HCT116 (cell line): Measurements from ENCODE around the gene STIM2. TPM values are rescaled to one million over a fixed set of nuclear protein-coding genes. Genes with fewer than 3 reads are reported as not detected.

Source experiments
- ATAC-seq: fragments of 200-7000 bp; cut with Tn5 transposase; 2 replicates; pipeline ENCODE4 v1.9.1; 2020; ENCODE audit warnings: mild to moderate bottlenecking, moderate library complexity
- BruUV-seq: library from RNA; stranded (reverse); fragments of 400-500 nt; replicated peaks from 2 replicates; lab custom pipeline; 2021; lab: Mats Ljungman, UMichigan
- CTCF ChIA-PET: fragments of 300-600 bp; sonication (Branson Sonifier 250); formaldehyde crosslinking; loops from one replicate; lab custom pipeline; 2021; ENCODE audit warnings: antibody characterized with exemption; lab: Charles Lee
- POLR2A ChIA-PET: fragments of 300-600, 350-600 bp; sonication (Branson Sonifier 250); formaldehyde crosslinking; loops from one replicate; lab custom pipeline; 2021; ENCODE audit warnings: antibody characterized with exemption; lab: Charles Lee
- RAD21 ChIA-PET, 2 experiments: fragments of 300-600 bp; sonication (Branson Sonifier 250); formaldehyde crosslinking; loops; one replicate each; lab custom pipeline; 2023; ENCODE audit warnings: low total read pairs in 2 of 2; ENCODE audit not compliant: uncharacterized antibody in 2 of 2, unreplicated experiment in 2 of 2, low non-redundant PET in 1 of 2; lab: Charles Lee
- DNase-seq: peaks from one replicate; pipeline ENCODE4 v3.0.0-alpha.2; 2010; ENCODE audit warnings: low read depth, low spot score
- H2AFZ ChIP-seq: fragments of 200-600 bp; shearing (Covaris generic), sonication (generic); 2 replicates; pipeline ENCODE4 v1.6.1; 2017; ENCODE audit warnings: low read depth, mixed run types, mixed read lengths, antibody characterized with exemption, low read length; ENCODE audit not compliant: poor library complexity, severe bottlenecking
- H3K27ac ChIP-seq: 2 replicates; pipeline ENCODE4 v1.5.1; 2012; ENCODE audit warnings: low read depth, low read length
- H3K27me3 ChIP-seq: fragments of 200-600 bp; sonication (generic); 2 replicates; pipeline ENCODE4 v1.6.1; 2016; ENCODE audit warnings: mixed run types, low read length, mixed read lengths; ENCODE audit not compliant: insufficient read depth
- H3K36me3 ChIP-seq, 2 experiments: fragments of 200-500 bp in 1 of 2; fragments of 200-600 bp in 1 of 2; sonication (Bioruptor generic) in 1 of 2; sonication (generic) in 1 of 2; 2 replicates each; pipeline versions ENCODE4 v1.5.1 to v1.6.1; 2014 to 2016; ENCODE audit warnings: low read length in 2 of 2, inconsistent platforms in 1 of 2, mixed read lengths in 1 of 2, mixed run types in 1 of 2; ENCODE audit not compliant: insufficient read depth in 2 of 2, control insufficient read depth in 1 of 2
- H3K4me1 ChIP-seq, 2 experiments: fragments of 200-600 bp in 1 of 2; sonication (generic) in 1 of 2; 2 replicates each; pipeline versions ENCODE4 v1.5.1 to v1.6.1; 2012 to 2017; ENCODE audit warnings: low read length in 2 of 2, inconsistent platforms in 1 of 2, mild to moderate bottlenecking in 1 of 2, mixed read lengths in 1 of 2, mixed run types in 1 of 2, moderate library complexity in 1 of 2; ENCODE audit not compliant: insufficient read depth in 2 of 2, control insufficient read depth in 1 of 2
- H3K4me2 ChIP-seq: fragments of 200-600 bp; sonication (generic); 2 replicates; pipeline ENCODE4 v1.6.1; 2017; ENCODE audit warnings: mixed run types, low read length, mixed read lengths
- H3K4me3 ChIP-seq, 2 experiments: fragments of 200-600 bp in 1 of 2; sonication (generic) in 1 of 2; replicated peaks in 1 of 2; 2 replicates each; pipeline ENCODE4 v1.5.1; 2011 to 2016; ENCODE audit warnings: low read length in 2 of 2, control low read depth in 1 of 2, low read depth in 1 of 2, mild to moderate bottlenecking in 1 of 2, mixed read lengths in 1 of 2, mixed run types in 1 of 2
- H3K79me2 ChIP-seq: fragments of 200-600 bp; sonication (generic); 2 replicates; pipeline ENCODE4 v1.6.1; 2017; ENCODE audit warnings: mild to moderate bottlenecking, mixed run types, low read length, moderate library complexity, mixed read lengths; ENCODE audit not compliant: insufficient read depth
- H3K9ac ChIP-seq: fragments of 200-600 bp; sonication (generic); 2 replicates; pipeline ENCODE4 v1.6.1; 2016; ENCODE audit warnings: low read length, mixed read lengths
- H3K9me2 ChIP-seq: fragments of 200-600 bp; sonication (generic), shearing (Covaris generic); 2 replicates; pipeline ENCODE4 v1.6.1; 2017; ENCODE audit warnings: mixed run types, mild to moderate bottlenecking, moderate library complexity; ENCODE audit not compliant: insufficient read depth
- H3K9me3 ChIP-seq, 2 experiments: fragments of 200-500 bp in 1 of 2; fragments of 200-600 bp in 1 of 2; sonication (Bioruptor generic) in 1 of 2; sonication (generic) in 1 of 2; 2 replicates each; pipeline ENCODE4 v1.6.1; 2014 to 2017; ENCODE audit warnings: low read length in 2 of 2, mixed read lengths in 2 of 2, inconsistent platforms in 1 of 2, low read depth in 1 of 2, mild to moderate bottlenecking in 1 of 2, mixed run types in 1 of 2, moderate library complexity in 1 of 2; ENCODE audit not compliant: control insufficient read depth in 1 of 2, insufficient read depth in 1 of 2
- H4K20me1 ChIP-seq: fragments of 200-600 bp; sonication (generic), shearing (Covaris generic); 2 replicates; pipeline ENCODE4 v1.6.1; 2017; ENCODE audit warnings: mixed run types, mild to moderate bottlenecking, moderate library complexity; ENCODE audit not compliant: insufficient read depth
- CBX3 ChIP-seq: IDR thresholded peaks from 2 replicates; pipeline ENCODE4 v1.6.1; 2012; ENCODE audit warnings: low read depth
- EGR1 ChIP-seq: IDR thresholded peaks from 2 replicates; pipeline ENCODE4 v1.6.1; 2012; ENCODE audit warnings: low read depth
- EZH2phosphoT487 ChIP-seq: fragments of 200-600 bp; IDR thresholded peaks from 2 replicates; pipeline ENCODE4 v1.6.1; 2018; ENCODE audit warnings: antibody characterized with exemption, borderline replicate concordance
- FOSL1 ChIP-seq: IDR thresholded peaks from 2 replicates; pipeline ENCODE4 v1.6.1; 2012; ENCODE audit warnings: low read depth
- POLR2A ChIP-seq: IDR thresholded peaks from 2 replicates; pipeline ENCODE4 v1.7.0; 2011; ENCODE audit warnings: borderline replicate concordance; ENCODE audit not compliant: insufficient read depth, insufficient read length; ENCODE audit errors: extremely low read depth
- POLR2AphosphoS5 ChIP-seq: IDR thresholded peaks from 2 replicates; pipeline ENCODE4 v1.6.1; 2011; ENCODE audit warnings: mild to moderate bottlenecking, low read depth, low read length, moderate library complexity
- SIN3A ChIP-seq: IDR thresholded peaks from 2 replicates; pipeline ENCODE4 v1.6.1; 2012; ENCODE audit warnings: low read depth
- SP1 ChIP-seq: IDR thresholded peaks from 2 replicates; pipeline ENCODE4 v1.6.1; 2012; ENCODE audit warnings: low read depth
- SRF ChIP-seq: IDR thresholded peaks from 2 replicates; pipeline ENCODE4 v1.6.1; 2012; ENCODE audit warnings: low read depth
- YY1 ChIP-seq: IDR thresholded peaks from 2 replicates; pipeline ENCODE4 v1.6.1; 2011; ENCODE audit warnings: low read length, low read depth, moderate library complexity, mild to moderate bottlenecking; ENCODE audit not compliant: insufficient replicate concordance; ENCODE audit errors: extremely low read depth
- ZFX ChIP-seq: fragments of 450-650 bp; IDR thresholded peaks from 2 replicates; pipeline ENCODE4 v1.6.1; 2017
- ZNF274 ChIP-seq: fragments of 200-500 bp; sonication (Bioruptor generic); IDR thresholded peaks from 2 replicates; pipeline ENCODE4 v1.6.1; 2014; ENCODE audit warnings: mild to moderate bottlenecking, low read depth, low read length, inconsistent platforms
- intact Hi-C: fragments of 100-400 bp; cut with micrococcal nuclease; formaldehyde crosslinking; loops from 2 replicates; pipeline ENCODE4 v1.10.0; 2022
- total RNA-seq: library from RNA; stranded (reverse); gene quantifications from one replicate; pipeline ENCODE4 v1.2.1, GENCODE V29; 2021; ENCODE audit not compliant: unreplicated experiment
- TF ChIP-seq, protein P1 (sequence below), 3 experiments: fragments of 200-600 bp in 1 of 3; sonication (generic) in 1 of 3; IDR thresholded peaks in 2 of 3; conservative IDR thresholded peaks in 1 of 3; 2 replicates each; pipeline ENCODE4 v1.5.1; 2012 to 2017; ENCODE audit warnings: low read depth in 2 of 3, low read length in 2 of 3, antibody characterized with exemption in 1 of 3, borderline replicate concordance in 1 of 3, control low read depth in 1 of 3, mild to moderate bottlenecking in 1 of 3, mixed read lengths in 1 of 3, mixed run types in 1 of 3, moderate library complexity in 1 of 3; ENCODE audit not compliant: insufficient read depth in 1 of 3

STIM2 gene
- total RNA-seq, 1 experiment from 2014 or later: 65.9 TPM

DNA sequence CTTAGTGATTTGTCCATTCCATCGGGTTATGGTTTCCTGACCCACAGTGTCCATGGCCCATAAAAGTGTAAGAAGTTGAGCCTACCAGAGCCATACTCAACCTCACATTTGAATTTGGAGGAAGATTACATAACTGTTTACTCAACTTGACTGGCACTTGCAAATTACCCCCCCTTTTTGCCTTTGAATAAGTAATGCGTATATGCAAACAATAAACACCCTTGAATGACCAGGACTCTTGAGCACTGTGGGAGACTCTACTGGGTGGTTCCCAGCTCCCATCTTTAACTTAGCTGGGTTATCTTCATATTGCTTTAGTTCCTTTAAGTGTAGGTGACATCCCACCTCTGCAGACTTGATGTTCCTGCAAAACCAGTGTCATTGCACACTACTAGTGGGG, 30.6 kb upstream of the STIM2 start:
- intact Hi-C loops: no loop called here
- no peak overlapping the region for H3K27ac ChIP-seq
- no peaks in the 10 kb centered on the region for H3K9me3 ChIP-seq
- H3K9me2 ChIP-seq: no peaks in the 10 kb centered on the region
- CTCF ChIA-PET: no interaction called here
- H3K79me2 ChIP-seq: no peaks in the 10 kb centered on the region
- ATAC-seq (no peak), DNase-seq (no peak)
- H2AFZ ChIP-seq: no peak overlapping the region
- H3K4me1 ChIP-seq: no peaks in the 10 kb centered on the region
- H3K9ac ChIP-seq: no peak overlapping the region
- no TSS peak for BruUV-seq
- no peak overlapping the region for H3K4me3 ChIP-seq
- H3K36me3 ChIP-seq: no peaks in the 10 kb centered on the region
- no peaks in the 10 kb centered on the region for H4K20me1 ChIP-seq
- RAD21 ChIA-PET: no interaction called here
- no peaks in the 10 kb centered on the region for H3K27me3 ChIP-seq
- TF ChIP-seq YY1 (no peak), SP1 (no peak), CBX3 (no peak), ZNF274 (no peak), SRF (no peak), FOSL1 (no peak), EGR1 (no peak), SIN3A (no peak), ZFX (no peak), EZH2phosphoT487 (no peak), POLR2A (no peak), POLR2AphosphoS5 (no peak)
- TF ChIP-seq, protein P1, sequence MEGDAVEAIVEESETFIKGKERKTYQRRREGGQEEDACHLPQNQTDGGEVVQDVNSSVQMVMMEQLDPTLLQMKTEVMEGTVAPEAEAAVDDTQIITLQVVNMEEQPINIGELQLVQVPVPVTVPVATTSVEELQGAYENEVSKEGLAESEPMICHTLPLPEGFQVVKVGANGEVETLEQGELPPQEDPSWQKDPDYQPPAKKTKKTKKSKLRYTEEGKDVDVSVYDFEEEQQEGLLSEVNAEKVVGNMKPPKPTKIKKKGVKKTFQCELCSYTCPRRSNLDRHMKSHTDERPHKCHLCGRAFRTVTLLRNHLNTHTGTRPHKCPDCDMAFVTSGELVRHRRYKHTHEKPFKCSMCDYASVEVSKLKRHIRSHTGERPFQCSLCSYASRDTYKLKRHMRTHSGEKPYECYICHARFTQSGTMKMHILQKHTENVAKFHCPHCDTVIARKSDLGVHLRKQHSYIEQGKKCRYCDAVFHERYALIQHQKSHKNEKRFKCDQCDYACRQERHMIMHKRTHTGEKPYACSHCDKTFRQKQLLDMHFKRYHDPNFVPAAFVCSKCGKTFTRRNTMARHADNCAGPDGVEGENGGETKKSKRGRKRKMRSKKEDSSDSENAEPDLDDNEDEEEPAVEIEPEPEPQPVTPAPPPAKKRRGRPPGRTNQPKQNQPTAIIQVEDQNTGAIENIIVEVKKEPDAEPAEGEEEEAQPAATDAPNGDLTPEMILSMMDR (IDR thresholded peaks at IDR 0.05 in 2 of 3, conservative IDR thresholded peaks at IDR 0.05 in 1 of 3; ENCODE audit: borderline replicate concordance in 1 of 3, insufficient read depth in 1 of 3, low read depth in 2 of 3, low read length in 2 of 3): no peak
- POLR2A ChIA-PET: no interaction called here
- H3K4me2 ChIP-seq: no peak overlapping the region
